ENCODE measurements around the gene ELFN2.

DNA sequence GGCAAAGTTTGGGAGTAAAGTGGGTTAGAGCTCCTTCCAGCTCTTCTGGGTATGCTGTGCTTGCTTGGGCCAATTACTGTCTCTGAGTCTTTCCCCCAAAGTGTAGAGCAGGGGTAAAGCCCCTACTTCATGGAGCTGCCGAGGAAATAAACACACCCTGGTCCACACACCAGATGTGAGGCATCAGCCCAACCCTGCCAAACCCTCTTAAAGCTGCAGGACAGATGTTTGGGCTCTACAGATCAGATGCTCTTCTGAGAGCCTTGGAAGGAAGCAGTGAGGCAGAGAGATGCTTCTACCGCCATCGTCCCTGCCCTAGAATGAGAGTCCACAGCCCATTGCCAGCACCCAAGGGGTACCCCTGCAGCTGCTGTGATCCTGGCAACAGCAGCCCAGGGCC, 64.7 kb downstream of the ELFN2 start:
- TF ChIP-seq, protein P1, sequence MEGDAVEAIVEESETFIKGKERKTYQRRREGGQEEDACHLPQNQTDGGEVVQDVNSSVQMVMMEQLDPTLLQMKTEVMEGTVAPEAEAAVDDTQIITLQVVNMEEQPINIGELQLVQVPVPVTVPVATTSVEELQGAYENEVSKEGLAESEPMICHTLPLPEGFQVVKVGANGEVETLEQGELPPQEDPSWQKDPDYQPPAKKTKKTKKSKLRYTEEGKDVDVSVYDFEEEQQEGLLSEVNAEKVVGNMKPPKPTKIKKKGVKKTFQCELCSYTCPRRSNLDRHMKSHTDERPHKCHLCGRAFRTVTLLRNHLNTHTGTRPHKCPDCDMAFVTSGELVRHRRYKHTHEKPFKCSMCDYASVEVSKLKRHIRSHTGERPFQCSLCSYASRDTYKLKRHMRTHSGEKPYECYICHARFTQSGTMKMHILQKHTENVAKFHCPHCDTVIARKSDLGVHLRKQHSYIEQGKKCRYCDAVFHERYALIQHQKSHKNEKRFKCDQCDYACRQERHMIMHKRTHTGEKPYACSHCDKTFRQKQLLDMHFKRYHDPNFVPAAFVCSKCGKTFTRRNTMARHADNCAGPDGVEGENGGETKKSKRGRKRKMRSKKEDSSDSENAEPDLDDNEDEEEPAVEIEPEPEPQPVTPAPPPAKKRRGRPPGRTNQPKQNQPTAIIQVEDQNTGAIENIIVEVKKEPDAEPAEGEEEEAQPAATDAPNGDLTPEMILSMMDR (IDR thresholded peaks at IDR 0.05) = no peak
- no peak for TF ChIP-seq ZFX (IDR thresholded peaks at IDR 0.05; ENCODE audit: borderline replicate concordance)
